K562 (cell line): ENCODE results near the gene SVIP. TPM values are rescaled to one million over a fixed set of nuclear protein-coding genes. Genes with fewer than 3 reads are reported as not detected.

Source experiments
- AFF4 ChIP-seq: sonication (generic); formaldehyde crosslinking; IDR thresholded peaks from 2 replicates; pipeline ENCODE4 v1.8.0; 2023; ENCODE audit warnings: mild to moderate bottlenecking, missing genetic modification reagents
- CHD2 ChIP-seq: IDR thresholded peaks from 2 replicates; pipeline ENCODE4 v1.6.1; 2011; ENCODE audit warnings: low read depth, low read length
- HDAC1 ChIP-seq, 2 experiments: fragments of 450-650 bp; IDR thresholded peaks; 2 replicates each; pipeline ENCODE4 v1.6.1; 2016 to 2017; ENCODE audit warnings: inconsistent platforms in 1 of 2, mild to moderate bottlenecking in 1 of 2, moderate library complexity in 1 of 2
- L3MBTL2 ChIP-seq: fragments of 450-650 bp; IDR thresholded peaks from 2 replicates; pipeline ENCODE4 v1.6.1; 2016; ENCODE audit warnings: mild to moderate bottlenecking, moderate library complexity
- STAT5B ChIP-seq: fragments of 250-450 bp; sonication (Bioruptor Pico); IDR thresholded peaks from 2 replicates; pipeline ENCODE4 v1.8.0; 2021; ENCODE audit warnings: mild to moderate bottlenecking, inconsistent platforms
- TCFL5 ChIP-seq: fragments of 250-450 bp; sonication (Bioruptor Pico); conservative IDR thresholded peaks from 2 replicates; pipeline ENCODE4 v1.6.1; 2021; ENCODE audit warnings: mild to moderate bottlenecking, moderate library complexity, matching md5 sums
- ZNF124 ChIP-seq: sonication (generic); formaldehyde crosslinking; IDR thresholded peaks from 2 replicates; pipeline ENCODE4 v1.8.1; 2022; ENCODE audit warnings: missing genetic modification reagents
- ZNF780A ChIP-seq: fragments of 250-450 bp; sonication (Bioruptor Pico); IDR thresholded peaks from 2 replicates; pipeline ENCODE4 v1.5.0; 2021; ENCODE audit warnings: mild to moderate bottlenecking
- polyA plus RNA-seq, 8 experiments: library from polyadenylated mRNA; depleted of rRNA in 4 of 8; stranded (reverse) in 5 of 8; unstranded in 3 of 8; fragments of >200 nt; fragmentation: Nextera tagmentation in 2 of 8; fragmentation: Illumina TruSeq in 1 of 8; extraction: Ambion mirVana in 2 of 8; extraction: Trizol in 1 of 8; gene quantifications; 2 replicates each; pipeline versions ENCODE4 v1.2.1 to v1.2.3, GENCODE V29; 2011 to 2014; ENCODE audit warnings: inconsistent platforms in 1 of 8, missing spikeins in 1 of 8
- total RNA-seq, 7 experiments: library from RNA; depleted of rRNA in 6 of 7; stranded (reverse); fragments of >200 nt in 6 of 7; fragmentation: Illumina TruSeq in 2 of 7; extraction: Trizol in 2 of 7; gene quantifications; 2 replicates each; pipeline versions ENCODE4 v1.2.1 to v1.2.3, GENCODE V29; 2011 to 2021; ENCODE audit warnings: low replicate concordance in 1 of 7
- TF ChIP-seq, protein P1 (sequence below), 2 experiments: fragments of 450-650 bp in 1 of 2; sonication (generic) in 1 of 2; formaldehyde crosslinking in 1 of 2; IDR thresholded peaks; 2 replicates each; pipeline versions ENCODE4 v1.7.1 to v1.9.0; 2016 to 2022; ENCODE audit warnings: inconsistent platforms in 1 of 2, mild to moderate bottlenecking in 1 of 2, missing genetic modification reagents in 1 of 2
- TF ChIP-seq, protein P2 (sequence below): fragments of 250-450 bp; sonication (Bioruptor Pico); IDR thresholded peaks from 2 replicates; pipeline ENCODE4 v1.5.0; 2021; ENCODE audit warnings: mild to moderate bottlenecking, moderate library complexity

SVIP gene
- total and polyA plus RNA-seq, 9 of the 15 experiments (the other 6 are each of a cell fraction or from before 2014, with no cell fraction given): 17.9 to 62.5 (median 47.5) TPM

GRCh38 chr11:22829231-22830081, at the start of gene SVIP (continued):
- no peak for TF ChIP-seq TCFL5 (CRISPR knock-in tag)
- peak; percentile 68; the same call in 1 of the 2 replicates for TF ChIP-seq L3MBTL2
- TF ChIP-seq, protein P1, sequence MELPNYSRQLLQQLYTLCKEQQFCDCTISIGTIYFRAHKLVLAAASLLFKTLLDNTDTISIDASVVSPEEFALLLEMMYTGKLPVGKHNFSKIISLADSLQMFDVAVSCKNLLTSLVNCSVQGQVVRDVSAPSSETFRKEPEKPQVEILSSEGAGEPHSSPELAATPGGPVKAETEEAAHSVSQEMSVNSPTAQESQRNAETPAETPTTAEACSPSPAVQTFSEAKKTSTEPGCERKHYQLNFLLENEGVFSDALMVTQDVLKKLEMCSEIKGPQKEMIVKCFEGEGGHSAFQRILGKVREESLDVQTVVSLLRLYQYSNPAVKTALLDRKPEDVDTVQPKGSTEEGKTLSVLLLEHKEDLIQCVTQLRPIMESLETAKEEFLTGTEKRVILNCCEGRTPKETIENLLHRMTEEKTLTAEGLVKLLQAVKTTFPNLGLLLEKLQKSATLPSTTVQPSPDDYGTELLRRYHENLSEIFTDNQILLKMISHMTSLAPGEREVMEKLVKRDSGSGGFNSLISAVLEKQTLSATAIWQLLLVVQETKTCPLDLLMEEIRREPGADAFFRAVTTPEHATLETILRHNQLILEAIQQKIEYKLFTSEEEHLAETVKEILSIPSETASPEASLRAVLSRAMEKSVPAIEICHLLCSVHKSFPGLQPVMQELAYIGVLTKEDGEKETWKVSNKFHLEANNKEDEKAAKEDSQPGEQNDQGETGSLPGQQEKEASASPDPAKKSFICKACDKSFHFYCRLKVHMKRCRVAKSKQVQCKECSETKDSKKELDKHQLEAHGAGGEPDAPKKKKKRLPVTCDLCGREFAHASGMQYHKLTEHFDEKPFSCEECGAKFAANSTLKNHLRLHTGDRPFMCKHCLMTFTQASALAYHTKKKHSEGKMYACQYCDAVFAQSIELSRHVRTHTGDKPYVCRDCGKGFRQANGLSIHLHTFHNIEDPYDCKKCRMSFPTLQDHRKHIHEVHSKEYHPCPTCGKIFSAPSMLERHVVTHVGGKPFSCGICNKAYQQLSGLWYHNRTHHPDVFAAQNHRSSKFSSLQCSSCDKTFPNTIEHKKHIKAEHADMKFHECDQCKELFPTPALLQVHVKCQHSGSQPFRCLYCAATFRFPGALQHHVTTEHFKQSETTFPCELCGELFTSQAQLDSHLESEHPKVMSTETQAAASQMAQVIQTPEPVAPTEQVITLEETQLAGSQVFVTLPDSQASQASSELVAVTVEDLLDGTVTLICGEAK (IDR thresholded peaks at IDR 0.05): no peak
- TF ChIP-seq, protein P1 (CRISPR knock-in tag; IDR thresholded peaks at IDR 0.05): no peak
- no peak for TF ChIP-seq ZNF124 (CRISPR knock-in tag)
- TF ChIP-seq CHD2: peak; percentile 95
- TF ChIP-seq, protein P2, sequence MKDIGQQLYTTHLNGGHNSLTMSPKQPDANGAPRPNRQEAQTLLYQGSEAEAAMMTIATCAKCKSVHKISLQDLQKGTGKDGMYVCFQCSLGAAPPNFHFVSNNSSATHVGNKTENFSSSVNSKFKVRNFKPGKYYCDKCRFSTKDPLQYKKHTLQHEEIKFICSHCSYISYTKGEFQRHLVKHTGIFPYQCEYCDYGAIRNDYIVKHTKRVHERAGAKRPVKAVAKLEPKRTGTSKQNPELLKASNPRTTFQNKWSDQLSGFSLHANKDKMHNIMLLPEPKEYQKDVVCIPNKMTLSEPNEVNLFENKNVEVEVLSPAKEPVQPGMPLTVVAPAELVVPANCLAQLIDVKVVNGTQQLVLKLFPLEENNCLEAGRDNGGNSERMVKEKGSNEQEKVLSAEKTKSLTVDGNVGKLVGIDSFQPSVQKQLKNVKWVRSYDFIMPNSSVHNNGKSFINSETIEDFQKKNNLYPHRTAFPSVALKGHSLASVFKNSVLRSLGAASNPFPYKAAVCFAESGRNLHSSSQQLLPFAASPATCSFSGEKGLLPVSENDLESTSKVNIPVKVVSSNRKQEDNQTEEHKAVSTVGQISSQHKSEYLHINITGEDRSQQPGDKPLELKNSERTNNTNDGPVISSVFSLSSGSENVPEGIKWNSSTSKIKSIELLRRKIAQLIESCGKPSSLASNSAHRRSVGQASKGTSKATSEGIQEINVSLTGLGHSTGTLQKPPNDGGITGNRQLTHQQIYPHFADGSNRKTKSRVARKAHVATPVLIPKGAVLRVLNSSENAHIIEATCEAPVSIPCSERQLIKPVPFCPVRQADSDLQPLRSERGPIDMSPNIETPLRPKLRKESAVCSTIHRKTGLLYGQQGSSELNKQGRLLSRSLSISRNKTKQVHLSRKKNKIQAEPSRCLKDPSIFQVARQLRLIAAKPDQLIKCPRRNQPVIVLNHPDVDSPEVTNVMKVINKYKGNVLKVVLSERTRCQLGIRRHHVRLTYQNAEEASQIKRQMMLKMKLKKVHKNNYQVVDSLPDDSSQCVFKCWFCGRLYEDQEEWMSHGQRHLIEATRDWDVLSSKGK: no peak
- 0 out of 2 replicates have a peak, but pooled peaks have one; percentile 29 for TF ChIP-seq AFF4 (CRISPR knock-in tag)
- TF ChIP-seq ZNF780A (CRISPR knock-in tag): no peak
- TF ChIP-seq STAT5B (CRISPR knock-in tag): no peak
- TF ChIP-seq HDAC1 (IDR thresholded peaks at IDR 0.05): peak in 1 of 2 experiments; percentile 65; a peak in 2 of 4 replicates
